Measurements from ENCODE around the gene ODAD3. TPM values are rescaled to one million over a fixed set of nuclear protein-coding genes. Genes with fewer than 3 reads are reported as not detected.

ODAD3 gene
- total RNA-seq, 4 donors from 2014 or later, result 0.17 to 0.33 TPM; not detected in 2

DNA sequence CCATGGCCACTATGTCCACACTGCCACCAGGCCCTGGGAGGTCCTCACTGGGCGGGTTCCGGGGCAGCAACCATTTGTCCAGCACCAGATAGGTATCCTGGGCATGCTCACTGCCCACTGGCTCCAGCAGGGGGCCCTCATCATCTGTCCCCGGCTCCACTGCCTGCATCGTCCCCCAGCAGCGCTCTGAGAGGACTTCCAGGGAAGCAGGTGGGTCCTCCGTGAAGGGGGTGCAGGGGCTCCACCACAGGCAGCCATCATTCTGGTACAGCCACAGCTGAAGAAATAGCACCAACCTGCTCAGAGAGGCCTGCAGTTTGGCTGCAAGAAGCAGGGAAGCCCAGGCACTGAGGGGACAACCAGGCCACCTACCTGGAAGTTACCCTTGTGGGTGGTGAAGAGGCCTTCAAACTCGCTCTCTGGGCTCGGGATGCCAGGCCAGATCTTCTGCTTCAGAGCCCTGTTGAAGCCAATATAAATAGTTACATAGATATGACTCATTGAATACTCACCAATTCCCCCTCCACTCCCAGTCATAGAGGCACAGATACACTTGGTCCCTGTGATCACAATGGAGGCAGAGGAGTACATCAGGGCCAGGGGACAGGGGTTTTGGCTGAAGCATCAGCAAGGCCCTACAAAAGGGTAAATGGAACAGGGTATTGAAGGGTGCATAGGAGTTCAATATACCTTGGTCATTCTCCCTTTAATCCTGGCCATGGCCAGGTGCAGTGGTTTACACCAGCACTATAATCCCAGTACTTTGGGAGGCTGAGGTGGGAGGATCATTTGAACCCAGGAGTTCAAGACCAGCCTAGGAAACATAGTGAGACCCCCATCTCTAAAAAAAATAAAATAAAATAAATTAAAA is 56.4 kb downstream of the ODAD3 start:
- TF ChIP-seq, protein P1, sequence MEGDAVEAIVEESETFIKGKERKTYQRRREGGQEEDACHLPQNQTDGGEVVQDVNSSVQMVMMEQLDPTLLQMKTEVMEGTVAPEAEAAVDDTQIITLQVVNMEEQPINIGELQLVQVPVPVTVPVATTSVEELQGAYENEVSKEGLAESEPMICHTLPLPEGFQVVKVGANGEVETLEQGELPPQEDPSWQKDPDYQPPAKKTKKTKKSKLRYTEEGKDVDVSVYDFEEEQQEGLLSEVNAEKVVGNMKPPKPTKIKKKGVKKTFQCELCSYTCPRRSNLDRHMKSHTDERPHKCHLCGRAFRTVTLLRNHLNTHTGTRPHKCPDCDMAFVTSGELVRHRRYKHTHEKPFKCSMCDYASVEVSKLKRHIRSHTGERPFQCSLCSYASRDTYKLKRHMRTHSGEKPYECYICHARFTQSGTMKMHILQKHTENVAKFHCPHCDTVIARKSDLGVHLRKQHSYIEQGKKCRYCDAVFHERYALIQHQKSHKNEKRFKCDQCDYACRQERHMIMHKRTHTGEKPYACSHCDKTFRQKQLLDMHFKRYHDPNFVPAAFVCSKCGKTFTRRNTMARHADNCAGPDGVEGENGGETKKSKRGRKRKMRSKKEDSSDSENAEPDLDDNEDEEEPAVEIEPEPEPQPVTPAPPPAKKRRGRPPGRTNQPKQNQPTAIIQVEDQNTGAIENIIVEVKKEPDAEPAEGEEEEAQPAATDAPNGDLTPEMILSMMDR (IDR thresholded peaks at IDR 0.05; ENCODE audit: low read depth), result no peak

DNA sequence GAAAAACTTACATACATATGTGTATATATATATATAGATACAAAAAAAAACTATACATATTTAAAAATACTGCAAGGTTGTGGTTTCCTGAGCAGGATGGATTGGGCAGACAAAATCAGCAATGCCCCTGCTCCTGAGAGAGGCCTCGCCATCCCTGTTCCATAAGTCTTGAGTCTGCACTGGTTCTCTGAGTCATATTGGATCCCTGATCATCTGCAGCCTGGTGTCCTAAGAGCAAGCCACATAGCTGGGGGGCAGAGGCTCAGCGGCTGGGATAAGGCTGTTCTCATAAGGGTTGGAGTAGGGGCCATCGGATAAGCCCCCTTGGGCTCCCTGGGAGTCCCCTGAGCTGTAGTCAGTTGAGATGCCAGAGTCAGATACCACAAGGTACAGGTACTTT is 57.2 kb downstream of the ODAD3 start:
- TF ChIP-seq, protein P1 (IDR thresholded peaks at IDR 0.05; ENCODE audit: low read depth), result no peak

DNA sequence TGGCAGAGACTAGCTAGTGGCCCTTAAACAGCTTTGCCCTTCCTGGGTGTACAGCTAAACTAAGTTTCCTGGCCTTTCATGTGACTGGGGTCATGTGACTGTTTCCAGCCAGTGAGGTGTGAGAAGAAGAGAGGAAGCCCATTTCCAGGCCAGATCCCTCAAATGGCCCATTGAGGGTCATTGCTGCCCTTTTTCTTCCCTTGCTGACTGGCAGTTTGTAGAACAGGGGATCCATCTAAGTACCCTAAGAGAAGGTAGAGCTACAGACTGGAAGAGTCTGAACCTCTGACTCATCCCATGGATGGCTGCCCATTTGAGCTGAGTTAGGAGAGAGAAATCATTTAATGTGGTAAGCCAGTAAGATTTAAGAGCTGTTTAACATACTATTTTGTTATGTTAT is 57.7 kb downstream of the ODAD3 start:
- TF ChIP-seq, protein P1 (IDR thresholded peaks at IDR 0.05; ENCODE audit: low read depth), result no peak

DNA sequence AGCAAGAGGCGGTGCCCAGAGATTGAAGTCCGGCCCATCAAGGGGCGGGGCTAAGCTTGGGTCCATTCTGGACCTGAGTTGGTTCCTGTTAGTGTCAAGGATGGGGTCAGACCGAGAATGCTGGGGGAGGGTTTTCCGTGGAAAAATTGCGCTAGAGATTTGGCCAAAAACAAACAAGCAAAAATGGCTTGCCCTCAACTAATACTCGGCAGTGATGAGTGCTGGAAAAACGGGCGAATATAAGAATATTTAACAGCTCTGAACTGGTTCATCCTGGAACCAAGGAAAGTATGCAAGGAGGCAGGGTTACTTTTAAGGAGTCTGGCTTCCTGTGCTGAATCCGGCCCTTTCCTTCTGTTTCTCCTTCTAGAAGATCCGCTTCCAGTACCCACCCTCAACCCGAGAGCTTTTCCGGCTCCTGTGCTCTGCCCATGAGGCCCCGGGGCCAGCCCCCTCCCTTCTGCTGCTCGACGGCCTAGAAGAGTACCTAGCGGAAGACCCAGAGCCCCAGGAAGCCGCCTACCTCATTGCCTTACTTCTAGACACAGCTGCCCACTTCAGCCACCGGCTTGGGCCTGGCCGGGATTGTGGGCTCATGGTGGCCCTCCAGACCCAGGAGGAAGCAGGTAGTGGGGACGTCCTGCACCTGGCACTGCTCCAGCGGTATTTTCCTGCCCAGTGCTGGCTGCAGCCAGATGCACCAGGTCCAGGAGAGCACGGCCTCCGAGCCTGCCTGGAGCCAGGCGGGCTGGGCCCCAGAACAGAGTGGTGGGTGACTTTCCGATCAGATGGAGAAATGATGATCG is 59.6 kb downstream of the ODAD3 start:
- TF ChIP-seq, protein P1 (IDR thresholded peaks at IDR 0.05; ENCODE audit: low read depth), result no peak

DNA sequence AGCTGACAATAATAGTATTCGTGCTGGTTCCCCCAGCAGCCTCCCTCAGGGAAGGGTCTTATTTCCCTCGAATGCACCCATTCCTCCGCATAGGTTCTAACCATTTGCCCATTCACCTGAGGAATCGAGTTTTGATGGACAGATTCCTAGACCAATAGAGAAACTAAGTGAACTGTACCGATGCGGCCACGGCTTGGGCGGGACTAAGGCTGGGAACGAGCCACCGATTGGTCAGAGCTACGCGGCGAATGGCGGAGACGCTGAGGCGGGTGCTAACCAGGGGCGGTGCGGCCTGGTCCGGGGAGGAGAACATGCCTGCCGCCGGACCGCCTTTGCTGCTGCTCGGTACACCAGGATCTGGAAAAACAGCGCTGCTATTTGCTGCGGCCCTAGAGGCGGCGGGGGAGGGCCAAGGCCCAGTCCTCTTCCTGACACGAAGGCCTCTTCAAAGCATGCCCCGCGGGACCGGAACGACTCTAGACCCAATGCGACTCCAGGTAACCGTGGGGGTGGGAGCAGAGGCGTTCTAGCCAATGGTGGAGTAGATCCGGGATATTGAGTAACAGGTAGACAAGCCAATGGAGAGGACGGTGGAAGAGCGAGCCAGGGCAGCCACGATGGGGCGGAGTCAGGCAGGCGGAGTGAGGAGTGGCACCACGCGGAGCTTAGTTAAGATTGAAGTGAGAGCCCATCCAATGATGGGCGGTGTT is 60.3 kb downstream of the ODAD3 start, which contains the start of gene SWSAP1:
Gene SWSAP1 (plus strand): TSS at position 234 of the 710 bp plus-strand sequence. CDS start 15 bp downstream, at position 249.
- TF ChIP-seq, protein P1 (IDR thresholded peaks at IDR 0.05; ENCODE audit: low read depth), result no peak

DNA sequence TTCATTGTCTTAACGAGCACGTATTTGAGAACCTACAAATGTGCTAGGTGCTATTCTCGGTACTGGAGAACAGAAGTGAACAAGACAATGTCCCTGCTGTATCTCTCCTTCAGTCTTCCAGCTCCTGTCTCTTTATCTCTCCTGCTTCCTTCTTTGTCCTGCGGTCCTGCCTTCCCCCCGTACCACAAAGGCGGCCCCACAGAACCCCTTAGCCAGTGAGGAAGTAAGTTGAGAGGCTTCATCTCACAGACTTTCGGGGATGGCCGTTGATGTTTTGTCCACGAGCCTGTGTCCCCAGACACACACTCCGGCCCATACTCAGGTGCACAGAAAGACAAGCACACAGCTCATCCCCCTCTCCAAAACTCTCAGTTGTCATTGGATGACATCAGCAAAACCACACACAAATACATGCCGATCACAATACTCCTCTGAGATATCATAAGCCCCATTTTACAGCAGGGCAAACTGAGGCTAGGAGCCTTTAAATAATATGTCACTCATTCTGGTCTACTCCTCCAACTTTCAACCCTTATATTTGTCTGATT is 61.0 kb downstream of the ODAD3 start:
- TF ChIP-seq, protein P1 (IDR thresholded peaks at IDR 0.05; ENCODE audit: low read depth), result no peak

Data from subcutaneous adipose tissue (tissue), 4 donors.